Suppressor macrophage (primary cell): ENCODE data around the gene SPINT4.

Source experiments
- DNase-seq, 4 experiments: peaks; one replicate each; pipeline ENCODE4 v3.0.0-alpha.2; 2020 to 2022

Gene SPINT4

GRCh38 chr20:45765307-45765875 is 43.2 kb downstream of the SPINT4 start:
- no peak for DNase-seq

- peak; percentile 9 to 35 (median 12) for DNase-seq
These were observed 43.8 kb downstream of the SPINT4 start for GRCh38 chr20:45765980-45766379.

GRCh38 chr20:45768479-45768878 is 46.3 kb downstream of the SPINT4 start:
- no peak for DNase-seq

- DNase-seq, result peak; percentile 87 to 92 (median 90)
These were observed 49.1 kb downstream of the SPINT4 start for GRCh38 chr20:45771182-45771759.

GRCh38 chr20:45772693-45773092 is 50.5 kb downstream of the SPINT4 start:
- DNase-seq, result no peak

GRCh38 chr20:45774945-45775344 is 52.8 kb downstream of the SPINT4 start:
- DNase-seq, result no peak

GRCh38 chr20:45775411-45775810 is 53.3 kb downstream of the SPINT4 start:
- no peak for DNase-seq
